NOMO-1 (cell line): ENCODE measurements around the gene DUSP15.
"Not testable (repeated sequence)": the region's sequence is repeated elsewhere in the genome, so short reads cannot be mapped to it uniquely, and the experiment has no call there.

ENCODE experiments used
- DNase-seq, 2 experiments: peaks; one replicate each; lab custom pipeline; 2025; ENCODE audit not compliant: unreplicated experiment in 2 of 2; lab: John Stamatoyannopoulos, UW

Gene DUSP15

DNA sequence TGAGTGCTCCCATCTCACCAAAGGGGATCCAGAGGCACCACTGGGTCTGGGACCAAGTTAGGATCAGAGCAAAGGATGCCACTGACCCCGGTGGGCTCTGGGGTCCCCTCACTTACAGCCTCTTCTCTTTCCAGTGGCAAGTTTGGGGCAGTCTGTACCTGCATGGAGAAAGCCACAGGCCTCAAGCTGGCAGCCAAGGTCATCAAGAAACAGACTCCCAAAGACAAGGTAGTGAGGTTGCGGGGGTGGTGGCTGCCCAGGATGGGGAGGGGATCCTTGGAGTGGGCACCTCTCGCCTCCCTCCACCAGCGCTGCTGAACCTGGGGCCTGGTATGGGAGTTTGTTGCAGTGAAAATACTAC is 46.2 kb downstream of the DUSP15 start:
- DNase-seq = no peak

GRCh38 chr20:31823360-31824124 is 46.8 kb downstream of the DUSP15 start:
- no peak for DNase-seq

DNA sequence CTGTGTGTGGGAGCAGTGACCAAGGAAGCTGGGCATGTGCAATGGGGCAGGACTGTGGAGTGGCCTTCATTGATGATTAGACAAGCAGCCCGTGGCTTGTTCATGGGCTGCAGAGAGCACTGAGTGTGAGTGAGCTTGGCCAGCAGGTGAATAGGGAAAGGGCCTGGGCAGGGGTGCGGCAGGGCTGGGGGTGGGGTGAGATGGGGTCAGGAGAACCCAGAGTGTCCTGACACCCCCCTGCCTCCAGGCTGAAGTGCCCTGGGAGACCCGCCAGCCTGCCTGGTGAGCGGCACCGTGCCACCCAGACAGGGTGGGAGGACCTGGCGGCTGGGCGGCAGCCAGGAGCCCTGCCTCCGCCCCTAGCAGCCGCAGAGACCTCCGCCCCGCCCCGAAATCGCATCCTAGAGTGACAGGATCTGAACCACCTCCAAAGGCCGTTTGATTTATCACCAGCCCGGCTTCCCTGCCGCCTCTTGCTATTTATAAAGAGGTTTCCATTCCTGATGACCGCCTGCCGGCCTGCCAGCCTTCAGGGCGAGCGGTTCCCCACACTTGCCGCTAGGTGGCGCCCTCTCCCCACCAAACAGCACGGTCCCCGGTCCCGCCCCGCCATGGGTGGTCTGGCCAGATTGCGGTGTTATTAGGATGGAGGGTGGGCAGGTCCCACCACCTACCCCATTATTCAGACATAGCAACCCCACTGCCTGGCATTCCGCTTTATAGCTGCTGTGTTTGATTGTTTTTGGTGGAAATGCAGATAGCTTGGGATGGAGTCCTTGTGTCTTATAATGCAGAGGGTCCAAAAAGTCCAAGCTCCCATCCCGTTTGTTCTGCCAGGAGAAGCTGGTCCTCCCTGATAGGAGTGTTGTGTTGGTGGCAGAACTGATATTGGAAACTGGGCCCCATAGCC is 47.7 kb downstream of the DUSP15 start:
- peak; percentile 17 to 39 for DNase-seq

DNA sequence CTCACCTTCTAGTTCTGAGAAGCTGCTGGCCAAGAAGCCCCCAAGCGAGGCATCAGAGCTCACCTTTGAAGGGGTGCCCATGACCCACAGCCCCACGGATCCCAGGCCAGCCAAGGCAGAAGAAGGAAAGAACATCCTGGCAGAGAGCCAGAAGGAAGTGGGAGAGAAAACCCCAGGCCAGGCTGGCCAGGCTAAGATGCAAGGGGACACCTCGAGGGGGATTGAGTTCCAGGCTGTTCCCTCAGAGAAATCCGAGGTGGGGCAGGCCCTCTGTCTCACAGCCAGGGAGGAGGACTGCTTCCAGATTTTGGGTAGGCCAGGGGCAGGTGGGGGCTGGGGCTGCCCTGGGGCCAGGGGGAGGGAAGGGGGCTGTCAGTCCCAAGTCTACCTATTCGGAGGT is 48.9 kb downstream of the DUSP15 start:
- DNase-seq = no peak

- no peak for DNase-seq
Observed at GRCh38 chr20:31820228-31820627, 50.1 kb downstream of the DUSP15 start.

- no peak for DNase-seq
Observed at GRCh38 chr20:31819083-31819784, 51.1 kb downstream of the DUSP15 start, which contains the start of gene MYLK2. Gene MYLK2 (plus strand): TSS chr20:31819356. CDS start chr20:31819581, 225 bp downstream.

- DNase-seq = no peak
Observed at GRCh38 chr20:31818376-31818908, 51.9 kb downstream of the DUSP15 start.

DNA sequence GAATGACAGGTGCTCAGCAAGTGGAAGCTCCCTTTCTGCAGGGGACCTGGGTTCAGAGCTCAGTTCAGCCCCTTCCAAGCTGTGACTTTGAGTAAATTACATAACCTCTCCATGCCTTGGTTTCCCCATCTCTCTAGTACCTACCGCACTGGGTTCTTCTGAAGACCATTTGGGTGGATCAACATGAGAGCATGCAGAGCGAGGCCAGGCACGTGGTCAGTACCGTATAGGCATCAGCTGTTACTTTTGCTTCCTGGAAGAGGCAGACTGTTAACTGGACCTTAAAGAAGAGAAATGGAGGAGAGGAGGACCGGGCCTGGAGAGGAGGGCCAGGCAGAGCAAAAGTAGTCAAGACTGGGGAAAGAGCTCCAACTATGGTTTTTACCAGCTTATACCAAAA is 52.9 kb downstream of the DUSP15 start:
- no peak for DNase-seq

DNA sequence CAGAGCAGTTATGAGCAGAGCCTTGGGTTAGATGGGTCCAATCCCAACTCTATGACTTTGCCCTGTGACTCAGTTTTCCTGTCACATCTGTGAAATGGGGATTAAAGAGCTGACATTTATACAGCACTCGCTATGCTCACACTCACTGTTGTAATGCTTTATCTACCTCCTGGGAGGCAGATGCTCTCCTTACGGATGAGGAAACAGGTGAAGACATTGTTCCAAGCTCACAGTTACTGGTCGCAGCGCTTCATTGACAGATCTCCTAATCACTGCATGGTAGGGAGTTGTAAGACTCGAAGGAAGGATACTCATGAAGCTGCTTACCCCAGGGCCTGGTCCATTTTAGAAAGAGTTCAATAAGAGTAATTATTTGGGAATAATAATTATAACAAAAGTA is 54.1 kb downstream of the DUSP15 start:
- no peak for DNase-seq

- no peak for DNase-seq
Observed at GRCh38 chr20:31815408-31816188, 54.7 kb downstream of the DUSP15 start.

DNA sequence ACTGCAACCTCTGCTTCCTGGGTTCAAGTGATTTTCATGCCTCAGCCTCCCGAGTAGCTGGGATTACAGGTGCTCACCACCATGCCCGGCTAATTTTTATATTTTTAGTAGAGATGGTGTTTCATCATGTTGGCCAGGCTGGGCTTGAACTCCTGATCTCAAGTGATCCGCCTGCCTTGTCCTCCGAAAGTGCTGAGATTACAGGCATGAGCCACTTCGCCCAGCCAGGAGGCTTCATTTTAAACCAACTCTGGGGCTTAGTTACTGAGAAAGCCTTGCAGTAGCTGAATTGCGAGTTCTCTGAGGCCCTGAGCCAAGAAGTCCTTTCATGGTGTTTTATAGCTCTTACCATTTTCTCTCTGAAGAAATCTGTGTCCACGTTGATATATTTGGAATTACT is 56.2 kb downstream of the DUSP15 start:
- DNase-seq = not testable (repeated sequence)

DNA sequence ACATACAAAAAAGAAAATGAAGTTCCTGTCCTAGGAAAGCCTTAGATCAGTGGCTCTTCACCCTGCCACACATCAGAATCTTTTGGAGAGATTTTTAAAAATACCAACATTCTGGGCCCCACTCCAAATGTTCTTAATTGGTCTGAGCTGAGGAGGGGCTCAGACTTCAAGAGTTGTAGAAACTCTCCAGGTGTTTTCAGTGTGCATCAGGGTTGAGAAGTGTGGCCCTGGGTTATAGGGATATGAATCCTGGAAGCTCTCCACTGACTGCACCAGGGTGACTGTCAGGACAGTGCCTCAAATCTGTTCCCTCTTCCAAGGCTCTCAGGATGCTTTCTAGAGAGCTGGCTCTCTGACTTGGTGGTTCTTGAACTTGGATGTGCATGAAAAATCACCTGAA is 56.7 kb downstream of the DUSP15 start:
- DNase-seq = no peak

- no peak for DNase-seq
Observed at GRCh38 chr20:31811796-31812728, 58.3 kb downstream of the DUSP15 start.

DNA sequence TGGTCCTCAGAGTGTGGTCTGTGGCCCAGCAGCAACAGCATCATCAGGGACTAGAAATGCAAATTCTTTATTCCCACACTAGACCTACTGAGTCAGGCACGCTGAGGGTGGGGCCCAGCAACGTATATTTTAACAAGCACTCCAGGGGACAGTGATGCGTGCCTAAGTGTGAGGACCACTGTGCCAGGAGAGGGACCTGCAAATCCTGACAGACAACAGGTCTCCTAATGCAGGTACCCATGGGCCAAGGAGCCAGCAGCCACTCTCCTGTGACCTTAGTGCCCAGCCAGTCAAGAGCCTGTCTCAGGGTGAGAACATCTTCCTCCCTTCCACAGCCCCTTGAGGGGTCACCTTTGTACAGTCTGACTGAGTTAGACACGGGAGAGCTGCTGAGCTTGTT is 59.1 kb downstream of the DUSP15 start:
- DNase-seq = no peak
